ENCODE data around the gene VWA8. TPM values are rescaled to one million over a fixed set of nuclear protein-coding genes. Genes with fewer than 3 reads are reported as not detected.
A peak's percentile ranks its signal among the peaks of the same experiment; 100 is the strongest.

VWA8 gene
- total and polyA plus RNA-seq, 2 experiments from 2014 or later = 6.3 to 24.6 TPM

DNA sequence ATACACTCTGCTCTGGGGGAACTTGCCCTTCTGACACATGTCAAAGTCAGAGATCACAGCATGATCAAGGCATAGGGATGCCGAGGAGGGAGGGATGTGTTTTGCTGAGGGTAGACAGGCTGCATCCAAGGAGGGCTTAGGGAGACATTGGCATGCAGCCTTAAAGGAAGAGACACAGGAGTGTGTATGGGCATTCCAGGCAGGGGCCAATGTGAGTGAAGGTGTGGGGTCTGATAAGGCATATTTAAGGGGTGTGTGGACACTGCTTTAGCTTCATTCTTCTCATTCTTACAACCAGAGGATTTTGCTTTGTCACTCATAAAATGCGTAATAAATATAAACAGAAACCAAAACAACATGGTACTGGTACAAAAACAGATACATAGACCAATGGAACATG is 310.2 kb downstream of the VWA8 start:
- peaks cover 10% of the 10 kb centered on the region for H3K4me1 ChIP-seq (ENCODE audit: insufficient read depth)
- H3K4me3 ChIP-seq = no peak overlapping the region
- no peaks in the 10 kb centered on the region for H3K79me2 ChIP-seq (replicated peaks; ENCODE audit: insufficient read depth)
- Mint-ChIP-seq H3K4me3 (no peak overlapping the region), H3K4me1 (peaks cover 9% of the 10 kb centered on the region; the same call in 2 of the 3 replicates), H3K9me3 (peaks cover 5% of the 10 kb centered on the region; the same call in 2 of the 3 replicates), H3K27me3 (ENCODE audit: insufficient read depth, low read depth, poor library complexity) (peaks cover 4% of the 10 kb centered on the region), H3K27ac (no peak overlapping the region), H3K36me3 (ENCODE audit: low read depth) (peaks cover 12% of the 10 kb centered on the region)
- DNase-seq (ENCODE audit: low spot score) (no peak), ATAC-seq (peak; percentile 48; the same call in 2 of the 3 replicates)
- TF ChIP-seq REST (IDR thresholded peaks at IDR 0.05; ENCODE audit: unreplicated experiment) = no peak
- TF ChIP-seq ZNF331 (CRISPR knock-in tag; IDR thresholded peaks at IDR 0.05; ENCODE audit: low read depth) = no peak
- no peak for TF ChIP-seq CREB1 (CRISPR knock-in tag; IDR thresholded peaks at IDR 0.05; ENCODE audit: low read depth)
- no peak for TF ChIP-seq ETS1 (IDR thresholded peaks at IDR 0.05)
- no peak for TF ChIP-seq JUNB (IDR thresholded peaks at IDR 0.05; ENCODE audit: unreplicated experiment)
- TF ChIP-seq ZNF114 (CRISPR knock-in tag; IDR thresholded peaks at IDR 0.05) = no peak
- no peak for TF ChIP-seq STAT1 (IDR thresholded peaks at IDR 0.05; ENCODE audit: unreplicated experiment)
- TF ChIP-seq, protein P1, sequence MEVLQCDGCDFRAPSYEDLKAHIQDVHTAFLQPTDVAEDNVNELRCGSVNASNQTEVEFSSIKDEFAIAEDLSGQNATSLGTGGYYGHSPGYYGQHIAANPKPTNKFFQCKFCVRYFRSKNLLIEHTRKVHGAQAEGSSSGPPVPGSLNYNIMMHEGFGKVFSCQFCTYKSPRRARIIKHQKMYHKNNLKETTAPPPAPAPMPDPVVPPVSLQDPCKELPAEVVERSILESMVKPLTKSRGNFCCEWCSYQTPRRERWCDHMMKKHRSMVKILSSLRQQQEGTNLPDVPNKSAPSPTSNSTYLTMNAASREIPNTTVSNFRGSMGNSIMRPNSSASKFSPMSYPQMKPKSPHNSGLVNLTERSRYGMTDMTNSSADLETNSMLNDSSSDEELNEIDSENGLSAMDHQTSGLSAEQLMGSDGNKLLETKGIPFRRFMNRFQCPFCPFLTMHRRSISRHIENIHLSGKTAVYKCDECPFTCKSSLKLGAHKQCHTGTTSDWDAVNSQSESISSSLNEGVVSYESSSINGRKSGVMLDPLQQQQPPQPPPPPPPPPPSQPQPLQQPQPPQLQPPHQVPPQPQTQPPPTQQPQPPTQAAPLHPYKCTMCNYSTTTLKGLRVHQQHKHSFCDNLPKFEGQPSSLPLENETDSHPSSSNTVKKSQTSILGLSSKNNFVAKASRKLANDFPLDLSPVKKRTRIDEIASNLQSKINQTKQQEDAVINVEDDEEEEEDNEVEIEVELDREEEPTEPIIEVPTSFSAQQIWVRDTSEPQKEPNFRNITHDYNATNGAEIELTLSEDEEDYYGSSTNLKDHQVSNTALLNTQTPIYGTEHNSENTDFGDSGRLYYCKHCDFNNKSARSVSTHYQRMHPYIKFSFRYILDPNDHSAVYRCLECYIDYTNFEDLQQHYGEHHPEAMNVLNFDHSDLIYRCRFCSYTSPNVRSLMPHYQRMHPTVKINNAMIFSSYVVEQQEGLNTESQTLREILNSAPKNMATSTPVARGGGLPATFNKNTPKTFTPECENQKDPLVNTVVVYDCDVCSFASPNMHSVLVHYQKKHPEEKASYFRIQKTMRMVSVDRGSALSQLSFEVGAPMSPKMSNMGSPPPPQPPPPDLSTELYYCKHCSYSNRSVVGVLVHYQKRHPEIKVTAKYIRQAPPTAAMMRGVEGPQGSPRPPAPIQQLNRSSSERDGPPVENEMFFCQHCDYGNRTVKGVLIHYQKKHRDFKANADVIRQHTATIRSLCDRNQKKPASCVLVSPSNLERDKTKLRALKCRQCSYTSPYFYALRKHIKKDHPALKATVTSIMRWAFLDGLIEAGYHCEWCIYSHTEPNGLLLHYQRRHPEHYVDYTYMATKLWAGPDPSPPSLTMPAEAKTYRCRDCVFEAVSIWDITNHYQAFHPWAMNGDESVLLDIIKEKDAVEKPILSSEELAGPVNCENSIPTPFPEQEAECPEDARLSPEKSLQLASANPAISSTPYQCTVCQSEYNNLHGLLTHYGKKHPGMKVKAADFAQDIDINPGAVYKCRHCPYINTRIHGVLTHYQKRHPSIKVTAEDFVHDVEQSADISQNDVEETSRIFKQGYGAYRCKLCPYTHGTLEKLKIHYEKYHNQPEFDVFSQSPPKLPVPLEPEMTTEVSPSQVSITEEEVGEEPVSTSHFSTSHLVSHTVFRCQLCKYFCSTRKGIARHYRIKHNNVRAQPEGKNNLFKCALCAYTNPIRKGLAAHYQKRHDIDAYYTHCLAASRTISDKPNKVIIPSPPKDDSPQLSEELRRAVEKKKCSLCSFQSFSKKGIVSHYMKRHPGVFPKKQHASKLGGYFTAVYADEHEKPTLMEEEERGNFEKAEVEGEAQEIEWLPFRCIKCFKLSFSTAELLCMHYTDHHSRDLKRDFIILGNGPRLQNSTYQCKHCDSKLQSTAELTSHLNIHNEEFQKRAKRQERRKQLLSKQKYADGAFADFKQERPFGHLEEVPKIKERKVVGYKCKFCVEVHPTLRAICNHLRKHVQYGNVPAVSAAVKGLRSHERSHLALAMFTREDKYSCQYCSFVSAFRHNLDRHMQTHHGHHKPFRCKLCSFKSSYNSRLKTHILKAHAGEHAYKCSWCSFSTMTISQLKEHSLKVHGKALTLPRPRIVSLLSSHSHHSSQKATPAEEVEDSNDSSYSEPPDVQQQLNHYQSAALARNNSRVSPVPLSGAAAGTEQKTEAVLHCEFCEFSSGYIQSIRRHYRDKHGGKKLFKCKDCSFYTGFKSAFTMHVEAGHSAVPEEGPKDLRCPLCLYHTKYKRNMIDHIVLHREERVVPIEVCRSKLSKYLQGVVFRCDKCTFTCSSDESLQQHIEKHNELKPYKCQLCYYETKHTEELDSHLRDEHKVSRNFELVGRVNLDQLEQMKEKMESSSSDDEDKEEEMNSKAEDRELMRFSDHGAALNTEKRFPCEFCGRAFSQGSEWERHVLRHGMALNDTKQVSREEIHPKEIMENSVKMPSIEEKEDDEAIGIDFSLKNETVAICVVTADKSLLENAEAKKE (CRISPR knock-in tag; IDR thresholded peaks at IDR 0.05) = no peak
- TF ChIP-seq NANOG (IDR thresholded peaks at IDR 0.05; ENCODE audit: borderline replicate concordance) = no peak
- no peak for TF ChIP-seq POLR2AphosphoS5 (IDR thresholded peaks at IDR 0.05; ENCODE audit: low read depth)
- TF ChIP-seq EZH2 (IDR thresholded peaks at IDR 0.05; ENCODE audit: low read depth, unreplicated experiment) = no peak
- TF ChIP-seq CTCF (conservative IDR thresholded peaks at IDR 0.05; ENCODE audit: low read depth in 2 of 2) = no peak
- no peak for TF ChIP-seq EZH2phosphoT487 (IDR thresholded peaks at IDR 0.05; ENCODE audit: unreplicated experiment)
- H3K27ac ChIP-seq (ENCODE audit: low read depth) = no peak overlapping the region
- H4K20me1 ChIP-seq (replicated peaks; ENCODE audit: insufficient read depth) = no peaks in the 10 kb centered on the region
- no peak overlapping the region for H2AFZ ChIP-seq
- no peaks in the 10 kb centered on the region for H3K36me3 ChIP-seq (ENCODE audit: insufficient read depth)
- no peaks in the 10 kb centered on the region for H3K27me3 ChIP-seq (ENCODE audit: insufficient read depth)
- H3K9me2 ChIP-seq (ENCODE audit: insufficient read depth) = no peaks in the 10 kb centered on the region
- no peaks in the 10 kb centered on the region for H3F3A ChIP-seq (replicated peaks; ENCODE audit: low read depth)
- H3K4me2 ChIP-seq = no peak overlapping the region

All from GM23338 (cell line).